Measurements from ENCODE around the gene LSS. TPM values are rescaled to one million over a fixed set of nuclear protein-coding genes. Genes with fewer than 3 reads are reported as not detected.

Gene LSS
- total and polyA plus RNA-seq, 2 of the 4 experiments (the other 2 are of a cell fraction): 43.4 to 58.1 TPM

- dilution Hi-C loops (cut with HindIII; ENCODE audit: low sequenced_read_pairs, unreplicated experiment) (no loop called here), in situ Hi-C loops (cut with MboI; ENCODE audit: low sequenced_read_pairs) (no loop called here), intact Hi-C loops (cut with micrococcal nuclease) (no loop called here)
- CTCF ChIA-PET: no interaction called here
- no peak overlapping the region for H3K4me3 ChIP-seq (ENCODE audit: insufficient read depth, low read depth, low read length)
- no peak overlapping the region for H3K4me2 ChIP-seq (ENCODE audit: low read depth, low read length)
- no peak overlapping the region for H3K4ac ChIP-seq (ENCODE audit: low read depth, low read length)
- H3K27me3 ChIP-seq (ENCODE audit: control insufficient read depth, insufficient read depth, low read length): no peaks in the 10 kb centered on the region
- H4K20me1 ChIP-seq (ENCODE audit: insufficient read depth, low read length): peaks cover 34% of the 10 kb centered on the region; the same call in 1 of the 2 replicates
- H2AK9ac ChIP-seq (replicated peaks; ENCODE audit: low read depth, low read length, poor library complexity): peak overlapping the region; percentile 55
- no peak overlapping the region for H2BK15ac ChIP-seq (ENCODE audit: low read depth, low read length)
- H2AFZ ChIP-seq (replicated peaks; ENCODE audit: low read length, poor library complexity): no peak overlapping the region
- DNase-seq: no peak
- H3K23ac ChIP-seq (ENCODE audit: low read depth, low read length): no peak overlapping the region
- no TSS peak for BruUV-seq (replicated peaks)
- no peak overlapping the region for H3K18ac ChIP-seq (ENCODE audit: low read depth, low read length)
- no peak overlapping the region for H4K5ac ChIP-seq (ENCODE audit: low read depth, low read length)
- H2AK5ac ChIP-seq (ENCODE audit: low read depth, low read length): no peak overlapping the region
- H3K79me1 ChIP-seq (ENCODE audit: low read depth in 1 of 2, low read length in 2 of 2): peaks cover 16 to 65% of the 10 kb centered on the region in 2 experiments
- 81% methylated on average over 5 of the region's 11 CpGs; no CpG with 5 or more reads in 1 of the 2 experiments for WGBS, 2 experiments (ENCODE audit: extremely low coverage in 2 of 2, insufficient read length in 1 of 2)
- no peak overlapping the region for H2BK120ac ChIP-seq (ENCODE audit: low read depth, low read length)
- POLR2A ChIA-PET (ENCODE audit: unreplicated experiment): no interaction called here
- ATAC-seq (ENCODE audit: low read depth): no peak
- TF ChIP-seq MXI1 (IDR thresholded peaks at IDR 0.05; ENCODE audit: borderline replicate concordance, low read depth, low read length) (no peak), CEBPB (IDR thresholded peaks at IDR 0.05; ENCODE audit: low read depth, low read length) (no peak), RFX5 (IDR thresholded peaks at IDR 0.05; ENCODE audit: low read depth, low read length) (no peak), POLR2A (IDR thresholded peaks at IDR 0.05; ENCODE audit: low read depth, low read length) (no peak), BHLHE40 (IDR thresholded peaks at IDR 0.05; ENCODE audit: low read depth, low read length) (no peak), RAD21 (IDR thresholded peaks at IDR 0.05; ENCODE audit: low read length) (no peak), CHD1 (IDR thresholded peaks at IDR 0.05; ENCODE audit: low read depth, low read length) (no peak), MAZ (IDR thresholded peaks at IDR 0.05; ENCODE audit: borderline replicate concordance, low read depth, low read length) (no peak), MAFK (IDR thresholded peaks at IDR 0.05; ENCODE audit: low read depth, low read length) (no peak)
- TF ChIP-seq, protein P1, sequence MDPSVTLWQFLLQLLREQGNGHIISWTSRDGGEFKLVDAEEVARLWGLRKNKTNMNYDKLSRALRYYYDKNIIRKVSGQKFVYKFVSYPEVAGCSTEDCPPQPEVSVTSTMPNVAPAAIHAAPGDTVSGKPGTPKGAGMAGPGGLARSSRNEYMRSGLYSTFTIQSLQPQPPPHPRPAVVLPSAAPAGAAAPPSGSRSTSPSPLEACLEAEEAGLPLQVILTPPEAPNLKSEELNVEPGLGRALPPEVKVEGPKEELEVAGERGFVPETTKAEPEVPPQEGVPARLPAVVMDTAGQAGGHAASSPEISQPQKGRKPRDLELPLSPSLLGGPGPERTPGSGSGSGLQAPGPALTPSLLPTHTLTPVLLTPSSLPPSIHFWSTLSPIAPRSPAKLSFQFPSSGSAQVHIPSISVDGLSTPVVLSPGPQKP (IDR thresholded peaks at IDR 0.05; ENCODE audit: borderline replicate concordance, low read depth, low read length): no peak
- H3K9me3 ChIP-seq (ENCODE audit: control insufficient read depth, insufficient read depth, low read length): no peaks in the 10 kb centered on the region
- H3K9me1 ChIP-seq (ENCODE audit: insufficient read depth, low read length): peaks cover 8% of the 10 kb centered on the region
- peaks cover 9% of the 10 kb centered on the region for H3K4me1 ChIP-seq (ENCODE audit: control insufficient read depth, insufficient read depth, low read length)
- no peak overlapping the region for H3K27ac ChIP-seq (ENCODE audit: insufficient read depth, low read length)
- no peak overlapping the region for H4K91ac ChIP-seq (ENCODE audit: insufficient read depth, low read depth, low read length)
- no peak overlapping the region for H3K14ac ChIP-seq (replicated peaks; ENCODE audit: low read depth, low read length)
- H3K36me3 ChIP-seq (ENCODE audit: control insufficient read depth, insufficient read depth, low read length): peaks cover 28% of the 10 kb centered on the region
- H2BK20ac ChIP-seq (ENCODE audit: low read depth, low read length): no peak overlapping the region
- no peak overlapping the region for H3K56ac ChIP-seq (ENCODE audit: extremely low read depth, insufficient read depth, low read length)
- no peak overlapping the region for H4K8ac ChIP-seq (ENCODE audit: low read depth in 2 of 2, low read length in 2 of 2)
- no peak overlapping the region for H2BK5ac ChIP-seq (ENCODE audit: low read depth, low read length, poor library complexity, severe bottlenecking)
- H3K9ac ChIP-seq (ENCODE audit: low read depth, low read length): no peak overlapping the region
Observed at GRCh38 chr21:46222436-46223116, 6.0 kb downstream of the LSS start.
